HG03439 (cell line): ENCODE data around the gene HPD.

Experiments
- ATAC-seq: cut with Tn5 transposase; IDR thresholded peaks from one replicate; pipeline ENCODE4 v1.9.1; 2021; ENCODE audit warnings: mild to moderate bottlenecking, moderate library complexity; ENCODE audit not compliant: unreplicated experiment

HPD gene

DNA sequence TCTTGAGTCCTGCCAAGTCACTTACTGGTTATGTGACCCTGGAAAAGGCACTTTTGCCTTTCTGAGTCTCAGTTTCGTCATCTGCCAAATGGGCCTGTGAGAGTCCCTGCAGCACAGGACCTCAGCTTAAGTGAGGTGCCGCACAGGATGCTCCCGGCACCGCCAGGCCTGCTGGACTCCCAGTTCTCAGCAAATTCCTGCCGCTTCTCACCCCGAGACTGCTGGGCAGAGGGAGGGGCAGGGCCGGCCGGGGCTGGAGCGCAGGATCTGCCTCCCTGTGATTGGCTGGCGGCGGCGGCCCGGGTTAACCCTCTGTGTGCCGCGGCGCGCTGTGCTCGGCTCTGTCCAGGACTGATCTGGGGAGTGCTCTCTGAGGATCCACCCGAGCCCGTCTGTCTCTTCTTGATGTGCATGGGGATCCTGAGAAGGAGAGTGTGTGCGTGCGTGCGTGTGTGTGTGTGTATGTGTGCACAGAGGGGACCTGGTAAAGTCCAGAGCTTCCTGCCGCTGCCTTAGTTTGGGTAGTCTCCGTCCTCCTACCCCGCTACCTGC, 46.3 kb downstream of the HPD start:
- no peak for ATAC-seq

DNA sequence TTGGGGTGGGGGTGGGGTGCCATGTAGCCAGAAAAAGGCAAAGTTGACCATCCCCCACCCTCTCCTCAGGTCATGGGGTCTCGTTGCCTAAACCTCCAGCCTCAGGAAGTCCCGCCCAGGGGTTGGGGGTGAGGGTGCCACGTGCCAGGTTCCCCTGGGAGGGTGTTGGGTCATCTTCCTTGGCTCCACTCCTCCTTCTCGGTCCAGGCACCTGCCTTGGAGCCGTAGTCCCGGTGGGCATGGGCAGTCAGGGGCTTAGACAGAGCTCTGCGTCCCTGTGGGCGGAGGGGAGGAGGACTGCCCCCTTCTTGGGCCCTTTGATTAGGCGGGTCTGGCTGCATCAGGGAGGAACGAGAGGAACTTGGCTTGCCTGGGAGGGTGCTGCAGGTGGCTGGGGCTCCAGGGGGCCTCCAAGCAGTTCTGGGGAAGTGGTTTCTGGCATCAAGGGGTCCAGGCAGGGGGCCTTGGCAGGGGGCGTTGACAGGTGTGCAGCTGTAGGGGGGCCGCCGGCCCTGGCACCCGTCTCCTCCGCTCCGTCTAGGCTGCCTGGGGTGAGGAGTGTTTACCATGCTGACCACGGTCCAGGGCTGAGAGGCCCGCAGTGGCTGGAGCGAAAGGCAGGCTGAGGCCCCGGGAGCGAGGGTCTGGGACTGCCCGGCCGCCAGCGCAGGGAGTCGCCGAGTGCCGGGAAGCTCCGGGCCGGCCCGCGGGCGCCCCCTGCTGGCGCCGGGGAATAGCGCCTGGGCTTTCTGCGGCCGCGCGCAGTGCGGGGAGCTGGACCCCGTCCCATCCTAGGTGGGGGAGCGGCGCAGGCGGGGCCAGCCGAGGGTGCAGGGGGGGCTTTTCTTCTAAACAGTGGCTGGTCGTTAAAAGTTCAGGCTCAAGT, 47.0 kb downstream of the HPD start:
- peak; percentile 52 for ATAC-seq

DNA sequence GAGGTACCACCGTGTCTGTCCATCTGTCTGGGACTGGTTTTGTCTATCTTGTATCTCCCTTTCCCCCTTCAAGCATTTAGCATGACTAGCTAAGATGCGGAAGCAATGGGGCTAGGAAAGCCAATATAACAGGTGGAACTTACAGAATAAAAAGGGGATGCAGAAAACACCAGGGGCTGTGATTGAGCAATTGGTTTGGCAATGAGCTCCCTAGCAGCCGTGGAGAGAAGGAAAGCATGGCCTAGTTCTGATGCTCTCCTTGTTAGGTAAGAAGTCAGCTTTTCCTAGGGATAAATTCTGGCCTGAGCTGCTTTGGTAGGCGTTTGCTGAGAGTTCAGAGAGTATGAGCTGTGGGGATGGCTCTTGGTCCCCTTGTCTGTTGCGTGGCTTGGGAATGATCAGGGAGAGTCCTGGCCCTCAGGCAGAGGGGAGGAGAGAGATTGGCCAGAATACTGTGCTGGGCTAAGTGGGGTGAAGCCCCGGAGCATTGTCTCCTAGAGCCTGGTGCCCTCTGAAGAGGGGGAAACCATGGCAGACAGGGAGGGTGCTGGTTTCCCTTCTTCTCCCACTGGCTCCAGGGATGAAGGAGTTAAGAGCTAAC, 47.7 kb downstream of the HPD start:
- ATAC-seq = no peak

GRCh38 chr12:121810234-121810817, 48.3 kb downstream of the HPD start:
- no peak for ATAC-seq

GRCh38 chr12:121809712-121810116, 48.9 kb downstream of the HPD start:
- ATAC-seq = no peak

- no peak for ATAC-seq
Observed at GRCh38 chr12:121808623-121809022, 50.0 kb downstream of the HPD start.

DNA sequence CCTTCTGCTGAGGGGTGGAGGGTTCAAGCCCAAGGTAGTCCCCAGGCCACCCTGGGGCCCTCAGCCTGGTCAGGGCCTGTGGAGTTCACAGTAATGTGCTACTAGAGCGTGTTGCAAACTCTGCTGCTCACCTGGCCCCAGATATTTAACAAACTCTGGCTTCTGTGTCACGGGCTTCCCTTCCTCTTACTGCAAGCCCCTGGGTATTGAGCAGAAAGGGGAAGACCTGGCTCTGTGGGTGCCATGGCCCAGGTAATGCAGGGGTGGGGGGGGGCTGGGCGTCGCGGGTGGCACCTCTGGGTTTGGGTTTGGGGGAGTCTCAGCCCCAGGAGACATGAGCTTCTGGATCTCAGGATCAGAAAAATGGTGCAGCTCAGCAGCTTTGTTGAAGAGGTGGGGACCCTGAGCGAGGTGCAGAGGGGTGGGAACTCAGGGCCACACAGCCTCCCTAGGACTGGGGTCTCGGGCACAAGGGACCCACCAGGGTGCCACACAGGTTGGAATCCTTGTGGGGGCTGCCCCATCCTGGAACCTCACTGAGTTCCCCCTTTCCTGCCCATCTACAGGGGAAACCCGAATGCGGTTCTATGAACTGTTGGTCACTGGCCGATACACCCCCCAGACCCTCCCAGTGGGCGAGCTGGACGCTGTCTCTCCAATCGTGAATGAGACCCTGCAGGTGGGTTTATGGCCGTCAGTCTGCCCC, 50.9 kb downstream of the HPD start:
- ATAC-seq = no peak

DNA sequence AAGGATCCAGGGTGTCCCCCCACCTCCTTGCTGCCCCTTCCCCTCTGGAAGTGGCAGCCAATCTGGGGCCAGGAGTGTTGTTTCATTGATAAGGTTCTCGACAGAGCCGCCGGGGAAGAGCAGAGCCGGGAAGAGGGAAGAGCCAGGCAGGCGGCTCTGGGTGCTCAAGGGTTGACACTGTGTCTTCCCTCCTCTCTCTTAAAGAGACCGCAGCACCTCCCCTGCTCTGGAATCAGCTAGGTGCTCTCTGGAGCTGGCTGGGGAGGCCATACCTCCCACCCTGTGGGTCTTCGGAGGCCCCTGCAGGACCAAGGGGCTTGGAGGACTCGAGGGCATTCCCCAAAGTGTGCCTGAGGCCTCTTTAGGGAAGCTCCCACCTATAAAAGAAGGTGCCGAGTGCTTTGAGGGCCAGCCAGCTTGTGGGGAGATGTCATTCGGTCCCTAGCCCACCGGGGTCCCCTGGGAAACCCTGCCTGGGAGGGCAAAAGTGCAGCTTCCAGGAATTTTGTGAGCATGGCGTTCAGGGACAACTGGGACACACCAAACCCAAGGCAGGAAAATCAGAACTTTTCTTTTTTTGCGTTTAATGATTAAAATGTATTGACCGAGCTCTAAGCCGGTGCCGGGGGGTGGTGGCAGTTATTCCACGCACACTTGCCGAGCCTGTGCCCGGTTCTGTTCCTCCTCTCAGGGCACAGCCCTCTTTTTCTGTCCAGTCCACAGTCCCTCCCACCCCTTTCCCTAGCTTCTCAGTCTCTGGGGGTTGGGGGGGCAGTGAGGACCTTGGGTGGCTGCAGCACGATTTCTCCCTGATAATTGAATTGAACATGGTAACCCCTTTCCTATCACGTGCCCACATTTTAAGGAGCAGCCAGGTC, 51.9 kb downstream of the HPD start:
- ATAC-seq = no peak

DNA sequence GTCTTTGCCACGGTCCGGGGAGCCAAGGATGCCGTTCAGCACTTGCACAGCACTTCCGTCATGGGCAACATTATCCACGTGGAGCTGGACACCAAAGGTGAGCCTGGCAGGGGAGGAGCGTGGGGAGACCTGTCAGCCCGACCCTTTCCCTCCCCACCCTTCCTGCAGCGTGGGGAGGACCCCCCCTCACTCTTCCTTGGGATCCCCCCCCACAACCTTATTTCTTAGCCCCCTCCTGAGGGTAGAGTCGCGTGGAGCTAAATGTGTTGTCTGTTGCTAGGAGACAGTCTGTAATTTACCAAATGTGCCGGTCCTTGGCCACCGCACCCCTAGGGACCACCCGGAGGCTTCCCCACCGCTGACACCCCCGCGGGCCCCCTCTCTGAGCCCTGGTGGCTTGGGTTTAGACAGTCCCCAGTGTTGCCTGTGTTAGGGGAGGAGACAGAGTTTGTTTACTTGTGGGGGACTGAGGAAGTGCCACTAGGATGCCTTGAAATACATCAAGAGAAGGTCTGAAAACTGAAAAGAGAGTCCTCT, 52.6 kb downstream of the HPD start:
- no peak for ATAC-seq

DNA sequence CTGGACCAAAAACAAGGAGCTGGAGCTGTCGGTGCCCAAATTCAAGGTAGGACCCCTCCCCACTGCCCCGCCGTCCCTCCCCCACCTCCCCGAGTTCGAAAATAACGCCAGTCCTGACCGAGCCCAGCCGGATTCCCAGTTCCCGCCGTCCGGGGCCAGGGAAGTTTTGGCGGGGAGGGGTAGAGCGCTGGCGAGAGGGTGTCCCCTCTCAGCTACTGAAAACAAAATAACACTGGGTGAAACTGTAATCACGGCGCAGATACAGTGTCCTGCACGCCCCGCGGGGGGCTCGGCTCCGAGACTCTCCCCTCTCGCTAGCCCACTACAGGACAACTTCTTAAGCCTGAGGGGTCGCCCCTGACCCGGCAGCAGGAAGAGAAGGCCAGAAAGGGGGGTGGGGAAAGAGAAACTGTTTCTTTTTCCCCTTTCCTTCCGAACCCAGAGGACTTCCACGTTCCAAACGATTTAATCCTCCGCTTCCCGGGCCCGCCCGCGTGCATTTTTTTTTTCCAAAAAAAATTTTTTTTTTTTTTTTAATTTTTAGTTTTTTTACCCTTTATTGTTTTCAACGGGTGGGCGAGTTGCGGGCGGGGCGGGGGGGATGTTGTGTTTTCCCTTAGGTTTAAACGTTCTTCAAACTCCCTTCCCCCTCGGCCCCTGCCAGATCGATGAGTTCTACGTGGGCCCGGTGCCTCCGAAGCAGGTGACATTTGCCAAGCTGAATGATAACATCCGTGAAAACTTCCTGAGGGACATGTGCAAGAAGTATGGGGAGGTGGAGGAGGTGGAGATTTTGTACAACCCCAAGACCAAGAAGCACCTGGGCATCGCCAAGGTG, 53.3 kb downstream of the HPD start:
- no peak for ATAC-seq

DNA sequence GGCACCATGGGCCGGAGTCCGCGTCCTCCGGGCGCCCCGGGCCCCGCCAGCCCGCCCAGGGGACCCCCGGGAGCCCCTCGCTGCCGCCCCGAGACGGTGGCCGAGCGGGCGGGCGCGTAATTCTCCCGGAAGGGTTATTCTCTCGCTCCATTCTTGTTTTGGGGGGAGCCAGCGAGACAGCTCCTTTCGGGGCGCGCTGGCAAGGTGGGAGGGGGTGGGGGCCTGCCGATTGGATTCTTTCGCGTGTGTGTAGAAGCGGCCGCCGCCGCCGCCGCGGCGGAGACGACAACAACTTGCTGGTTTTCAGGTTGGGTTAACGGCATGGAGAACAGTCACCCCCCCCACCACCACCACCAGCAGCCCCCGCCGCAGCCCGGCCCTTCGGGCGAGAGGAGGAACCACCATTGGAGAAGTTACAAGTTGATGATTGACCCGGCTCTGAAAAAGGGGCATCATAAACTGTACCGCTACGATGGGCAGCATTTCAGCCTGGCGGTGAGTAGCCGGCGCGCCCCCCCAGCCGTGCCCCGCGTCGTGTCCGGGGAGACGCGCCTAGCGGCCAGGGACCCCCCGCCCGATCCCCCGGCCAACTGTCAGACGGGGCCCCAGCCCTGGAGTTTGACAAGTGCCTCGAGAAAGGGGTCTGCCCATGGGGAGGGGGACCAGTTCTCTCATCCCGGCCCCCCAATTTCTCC, 54.1 kb downstream of the HPD start:
- ATAC-seq = no peak

- ATAC-seq = no peak
Observed at GRCh38 chr12:121803861-121804416, 54.7 kb downstream of the HPD start, which contains the start of gene SETD1B. TSS of gene SETD1B (plus strand) at chr12:121804009. CDS start at chr12:121804738, 729 bp downstream.

DNA sequence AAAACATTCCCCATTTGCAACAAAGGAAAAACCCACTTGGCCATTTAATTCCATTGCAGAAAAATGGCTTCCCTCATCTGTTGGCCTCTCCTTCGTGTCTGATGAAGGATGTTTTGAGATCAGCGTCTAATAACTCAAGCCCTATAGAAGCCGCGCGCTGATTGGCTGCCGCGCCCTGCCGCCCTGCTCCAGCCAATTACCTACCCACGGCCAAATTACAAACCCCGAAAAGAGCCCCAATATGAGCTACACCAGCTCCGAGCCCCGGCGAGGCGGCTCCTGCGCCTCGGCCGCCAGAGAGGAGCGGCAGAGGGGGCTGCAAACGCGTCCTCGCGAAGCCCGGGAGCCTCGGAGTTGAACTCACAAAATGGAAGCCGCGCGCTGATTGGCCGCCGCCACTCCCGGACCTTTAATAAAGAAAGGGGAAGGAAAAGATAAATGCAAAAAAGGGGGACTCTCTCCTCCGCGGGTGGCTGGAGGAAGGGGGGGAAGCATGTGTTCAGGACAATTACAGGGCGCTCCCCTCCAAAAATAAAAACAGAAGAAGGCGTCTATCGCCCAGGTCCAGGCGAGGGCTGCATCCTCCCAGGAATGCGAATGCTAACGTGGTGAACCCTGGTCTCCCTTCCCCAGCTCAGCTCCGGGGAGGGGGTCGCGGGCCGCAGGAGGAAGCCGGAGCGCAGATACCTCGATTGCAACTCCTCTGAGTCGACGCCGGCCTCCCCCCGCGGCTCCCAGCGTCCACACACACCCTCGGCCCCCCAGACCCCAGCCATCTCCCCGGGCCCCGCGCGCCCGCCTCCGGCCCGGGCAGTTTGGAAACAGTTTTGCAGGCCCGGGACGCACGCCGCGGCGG, 55.6 kb downstream of the HPD start:
- peak; percentile 32 for ATAC-seq

DNA sequence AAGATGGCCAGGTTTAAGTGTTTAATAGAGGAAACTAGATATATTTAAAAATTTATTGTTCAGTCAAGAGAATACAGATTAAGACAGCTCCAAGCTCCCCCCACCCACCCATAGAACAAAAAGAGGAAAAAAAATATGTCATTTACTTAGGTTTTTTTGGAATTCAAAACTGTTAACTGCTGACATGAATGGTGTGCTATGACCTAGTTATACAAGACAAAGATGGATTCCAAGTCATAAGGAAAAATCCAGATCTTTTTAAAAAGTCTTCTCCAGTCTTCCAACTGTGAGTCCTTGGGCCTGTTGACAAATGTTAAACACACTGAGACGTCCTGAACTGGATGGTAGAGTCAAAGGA, 56.2 kb downstream of the HPD start:
- ATAC-seq = no peak

DNA sequence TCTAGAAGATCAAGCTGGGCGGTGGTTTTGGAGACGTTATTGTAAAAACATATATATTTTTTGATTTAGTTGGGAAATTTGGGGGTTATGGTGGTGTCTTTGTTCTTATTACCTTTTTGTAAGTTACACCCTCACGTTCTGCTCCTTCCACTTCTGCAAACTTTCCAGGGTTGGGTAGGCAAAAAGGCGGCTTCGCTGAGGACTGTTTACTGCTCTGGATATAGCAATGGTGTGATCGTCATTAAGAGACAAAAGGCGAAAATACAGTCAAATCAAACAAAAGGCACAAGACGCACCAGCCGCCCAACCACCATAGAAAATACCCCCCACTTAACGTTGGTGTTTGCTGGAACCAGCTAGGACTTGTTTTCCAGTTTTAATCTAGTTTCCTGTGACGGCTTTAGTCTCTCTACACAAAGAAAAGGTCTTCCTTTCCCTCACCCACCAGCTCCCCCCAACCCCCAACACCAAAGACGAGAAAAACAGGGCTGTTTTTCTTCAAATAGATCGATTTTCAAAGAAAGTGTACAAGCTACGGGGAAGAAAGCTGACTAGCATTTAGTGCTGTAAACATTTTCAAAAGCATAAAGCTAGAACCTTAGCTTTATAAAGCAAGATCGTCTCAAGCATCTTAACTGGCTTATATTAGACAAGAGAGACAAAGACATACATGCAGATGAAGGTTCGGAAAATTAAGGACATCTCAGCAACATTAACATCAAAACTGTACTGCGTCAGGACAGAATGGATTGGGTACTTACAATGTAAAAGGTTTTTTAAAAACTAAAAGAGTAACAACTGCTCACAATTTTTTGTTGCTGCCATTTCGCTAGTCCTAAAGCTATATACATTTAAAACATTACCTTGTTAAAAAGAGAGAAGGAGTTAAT, 56.8 kb downstream of the HPD start:
- no peak for ATAC-seq
